ENCODE measurements around the gene SCNN1A.

The SCNN1A gene

DNA sequence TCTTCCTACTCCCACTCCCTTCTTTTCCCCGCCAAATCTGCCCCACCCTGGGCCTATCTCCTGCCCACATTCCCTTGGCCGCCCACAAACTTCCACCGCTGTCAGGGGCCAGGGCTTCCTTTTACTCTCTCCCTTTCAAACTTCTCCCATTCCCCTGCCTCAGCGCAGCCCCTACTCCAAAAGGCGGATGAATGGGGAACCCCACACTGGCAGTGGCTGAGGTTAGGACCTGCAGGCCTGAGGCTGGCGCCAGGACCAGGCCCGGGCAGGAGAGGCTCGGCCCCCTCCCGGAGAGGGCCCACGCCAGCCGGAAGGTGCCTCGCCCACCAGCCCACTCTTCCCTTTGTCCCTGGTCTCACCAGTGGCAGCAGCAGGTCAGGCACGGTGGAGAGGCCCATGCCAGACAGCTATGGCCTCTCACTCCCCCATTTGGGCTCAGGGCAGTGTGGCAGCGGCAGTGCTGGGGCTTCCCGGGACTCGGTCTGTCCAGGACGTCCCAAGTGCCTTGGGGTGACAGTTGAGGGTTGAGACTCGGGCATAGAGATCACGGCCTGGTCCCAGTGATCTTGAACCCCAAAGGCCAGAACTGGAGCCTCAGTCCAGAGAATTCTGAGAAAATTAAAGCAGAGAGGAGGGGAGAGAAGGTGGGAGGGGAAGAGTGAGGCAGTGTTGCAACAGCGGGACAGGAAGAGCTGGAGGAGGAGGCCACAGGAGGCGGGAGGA lies 33.8 kb downstream of the SCNN1A start, which contains the start of gene TNFRSF1A:
Gene TNFRSF1A (minus strand): TSS at position 660 of the 723 bp plus-strand sequence. CDS start 262 bp downstream, at position 398.
- peak; percentile 91 for TF ChIP-seq POLR2AphosphoS5 (IDR thresholded peaks at IDR 0.05; ENCODE audit: low read depth, low read length)
- TF ChIP-seq, protein P1, sequence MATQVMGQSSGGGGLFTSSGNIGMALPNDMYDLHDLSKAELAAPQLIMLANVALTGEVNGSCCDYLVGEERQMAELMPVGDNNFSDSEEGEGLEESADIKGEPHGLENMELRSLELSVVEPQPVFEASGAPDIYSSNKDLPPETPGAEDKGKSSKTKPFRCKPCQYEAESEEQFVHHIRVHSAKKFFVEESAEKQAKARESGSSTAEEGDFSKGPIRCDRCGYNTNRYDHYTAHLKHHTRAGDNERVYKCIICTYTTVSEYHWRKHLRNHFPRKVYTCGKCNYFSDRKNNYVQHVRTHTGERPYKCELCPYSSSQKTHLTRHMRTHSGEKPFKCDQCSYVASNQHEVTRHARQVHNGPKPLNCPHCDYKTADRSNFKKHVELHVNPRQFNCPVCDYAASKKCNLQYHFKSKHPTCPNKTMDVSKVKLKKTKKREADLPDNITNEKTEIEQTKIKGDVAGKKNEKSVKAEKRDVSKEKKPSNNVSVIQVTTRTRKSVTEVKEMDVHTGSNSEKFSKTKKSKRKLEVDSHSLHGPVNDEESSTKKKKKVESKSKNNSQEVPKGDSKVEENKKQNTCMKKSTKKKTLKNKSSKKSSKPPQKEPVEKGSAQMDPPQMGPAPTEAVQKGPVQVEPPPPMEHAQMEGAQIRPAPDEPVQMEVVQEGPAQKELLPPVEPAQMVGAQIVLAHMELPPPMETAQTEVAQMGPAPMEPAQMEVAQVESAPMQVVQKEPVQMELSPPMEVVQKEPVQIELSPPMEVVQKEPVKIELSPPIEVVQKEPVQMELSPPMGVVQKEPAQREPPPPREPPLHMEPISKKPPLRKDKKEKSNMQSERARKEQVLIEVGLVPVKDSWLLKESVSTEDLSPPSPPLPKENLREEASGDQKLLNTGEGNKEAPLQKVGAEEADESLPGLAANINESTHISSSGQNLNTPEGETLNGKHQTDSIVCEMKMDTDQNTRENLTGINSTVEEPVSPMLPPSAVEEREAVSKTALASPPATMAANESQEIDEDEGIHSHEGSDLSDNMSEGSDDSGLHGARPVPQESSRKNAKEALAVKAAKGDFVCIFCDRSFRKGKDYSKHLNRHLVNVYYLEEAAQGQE (IDR thresholded peaks at IDR 0.05; ENCODE audit: insufficient read depth in 1 of 2, low read depth in 2 of 2, low read length in 2 of 2), result peak in 1 of 2 experiments; percentile 64; a peak in 2 of 4 replicates
- peak; percentile 87; the same call in 1 of the 2 replicates for TF ChIP-seq TAF1 (IDR thresholded peaks at IDR 0.05; ENCODE audit: borderline replicate concordance, insufficient read depth, low read length)
- TF ChIP-seq SIN3A (IDR thresholded peaks at IDR 0.05; ENCODE audit: borderline replicate concordance, insufficient read depth, low read length), result peak; percentile 92; the same call in 1 of the 2 replicates
- TF ChIP-seq FOXP2 (optimal IDR thresholded peaks at IDR 0.05; ENCODE audit: borderline replicate concordance, extremely low read depth, extremely low read length, insufficient read depth), result no peak

- TF ChIP-seq POLR2AphosphoS5 (IDR thresholded peaks at IDR 0.05; ENCODE audit: low read depth, low read length), result 0 out of 2 replicates have a peak, but pooled peaks have one; percentile 27
- no peak for TF ChIP-seq FOXP2 (optimal IDR thresholded peaks at IDR 0.05; ENCODE audit: borderline replicate concordance, extremely low read depth, extremely low read length, insufficient read depth)
These were observed 34.5 kb downstream of the SCNN1A start for GRCh38 chr12:6340745-6341416.

DNA sequence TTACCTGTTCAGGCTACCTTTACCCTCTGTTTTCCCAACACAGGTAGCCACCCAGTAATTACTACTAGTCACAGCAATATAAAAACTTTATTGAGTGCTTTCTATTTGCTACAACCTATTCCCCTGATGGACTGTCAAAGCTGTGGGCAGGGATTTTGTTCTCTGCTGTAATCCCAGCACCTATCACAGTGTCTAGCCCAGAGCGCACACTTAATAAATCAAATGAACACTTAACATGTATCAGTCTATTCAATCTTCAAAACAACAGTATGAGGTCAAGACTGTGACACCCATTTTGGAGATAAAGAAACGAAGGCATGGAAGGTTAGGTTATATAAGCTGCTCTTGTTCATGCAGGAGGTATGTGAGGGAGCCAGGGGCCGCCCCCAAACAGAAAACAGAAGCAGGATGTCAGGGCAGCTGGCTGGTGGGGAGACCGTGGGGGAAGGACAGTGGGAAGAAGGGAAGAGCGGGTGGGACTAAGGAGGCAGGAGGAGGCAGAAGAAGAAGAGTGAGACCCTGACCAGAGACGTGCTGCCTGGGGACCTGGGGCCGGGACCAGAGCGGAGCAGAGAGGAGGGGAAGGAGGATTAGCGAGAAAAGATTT lies 35.2 kb downstream of the SCNN1A start:
- TF ChIP-seq TAF1 (IDR thresholded peaks at IDR 0.05; ENCODE audit: borderline replicate concordance, insufficient read depth, low read length), result no peak
- TF ChIP-seq SIN3A (IDR thresholded peaks at IDR 0.05; ENCODE audit: borderline replicate concordance, insufficient read depth, low read length), result no peak
- TF ChIP-seq, protein P1 (IDR thresholded peaks at IDR 0.05; ENCODE audit: insufficient read depth in 1 of 2, low read depth in 2 of 2, low read length in 2 of 2), result no peak
- TF ChIP-seq POLR2AphosphoS5 (IDR thresholded peaks at IDR 0.05; ENCODE audit: low read depth, low read length), result no peak
- no peak for TF ChIP-seq FOXP2 (optimal IDR thresholded peaks at IDR 0.05; ENCODE audit: borderline replicate concordance, extremely low read depth, extremely low read length, insufficient read depth)

GRCh38 chr12:6338955-6339354 lies 36.4 kb downstream of the SCNN1A start:
- TF ChIP-seq POLR2AphosphoS5 (IDR thresholded peaks at IDR 0.05; ENCODE audit: low read depth, low read length) (no peak), SIN3A (IDR thresholded peaks at IDR 0.05; ENCODE audit: borderline replicate concordance, insufficient read depth, low read length) (no peak), TAF1 (IDR thresholded peaks at IDR 0.05; ENCODE audit: borderline replicate concordance, insufficient read depth, low read length) (no peak), FOXP2 (optimal IDR thresholded peaks at IDR 0.05; ENCODE audit: borderline replicate concordance, extremely low read depth, extremely low read length, insufficient read depth) (no peak)
- TF ChIP-seq, protein P1 (IDR thresholded peaks at IDR 0.05; ENCODE audit: insufficient read depth in 1 of 2, low read depth in 2 of 2, low read length in 2 of 2), result no peak

DNA sequence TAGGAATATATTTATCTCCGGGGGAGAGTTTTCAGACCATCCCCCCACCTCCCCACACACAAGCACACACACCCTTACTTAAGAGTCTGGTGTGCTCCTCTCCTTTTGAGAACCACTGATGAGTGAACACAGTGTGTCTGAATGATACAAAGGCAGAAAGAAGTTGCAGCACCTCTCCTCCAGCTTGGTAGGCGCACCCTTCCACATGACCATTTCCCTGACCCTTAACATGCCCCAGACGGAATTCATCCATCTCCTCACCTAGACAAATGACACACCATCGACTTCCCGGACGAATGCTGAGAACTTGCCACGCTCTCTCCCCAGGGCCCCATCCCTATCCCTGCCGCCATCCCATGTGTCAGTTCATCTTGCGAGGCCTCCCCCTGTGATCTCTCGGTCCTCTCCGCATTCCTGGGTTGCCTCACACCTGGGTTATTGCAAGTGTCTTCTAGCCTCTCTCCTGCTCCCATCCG lies 37.4 kb downstream of the SCNN1A start:
- TF ChIP-seq TAF1 (IDR thresholded peaks at IDR 0.05; ENCODE audit: borderline replicate concordance, insufficient read depth, low read length) (no peak), FOXP2 (optimal IDR thresholded peaks at IDR 0.05; ENCODE audit: borderline replicate concordance, extremely low read depth, extremely low read length, insufficient read depth) (no peak), POLR2AphosphoS5 (IDR thresholded peaks at IDR 0.05; ENCODE audit: low read depth, low read length) (peak; percentile 36)
- TF ChIP-seq, protein P1 (IDR thresholded peaks at IDR 0.05; ENCODE audit: insufficient read depth in 1 of 2, low read depth in 2 of 2, low read length in 2 of 2), result no peak

Data from PFSK-1 (cell line).